GM19468 (cell line): Measurements from ENCODE around the gene CNTN1.

Experiments
- ATAC-seq: cut with Tn5 transposase; IDR thresholded peaks from one replicate; pipeline ENCODE4 v1.9.1; 2021; ENCODE audit warnings: mild to moderate bottlenecking, moderate library complexity, moderate number of reproducible peaks; ENCODE audit not compliant: unreplicated experiment; ENCODE audit errors: extremely low read depth

The CNTN1 gene

DNA sequence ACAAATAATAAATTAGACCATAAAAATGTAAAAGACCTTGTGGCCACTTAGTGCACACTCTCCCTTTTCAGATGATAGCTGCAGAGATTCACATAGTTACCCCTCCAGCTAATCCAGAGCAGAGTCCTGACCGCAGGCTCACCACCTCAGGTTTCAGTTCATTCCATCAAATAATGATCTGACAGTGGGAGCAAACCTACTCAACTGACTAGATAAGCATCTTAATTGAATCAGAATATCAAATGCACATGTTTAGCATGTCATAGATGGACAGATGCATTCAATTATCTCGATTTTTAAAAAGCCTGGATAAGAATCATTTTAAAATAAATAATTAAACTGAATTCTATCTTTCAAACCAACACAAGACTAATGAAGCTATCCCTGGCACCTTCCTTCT is 253.5 kb downstream of the CNTN1 start:
- no peak for ATAC-seq

DNA sequence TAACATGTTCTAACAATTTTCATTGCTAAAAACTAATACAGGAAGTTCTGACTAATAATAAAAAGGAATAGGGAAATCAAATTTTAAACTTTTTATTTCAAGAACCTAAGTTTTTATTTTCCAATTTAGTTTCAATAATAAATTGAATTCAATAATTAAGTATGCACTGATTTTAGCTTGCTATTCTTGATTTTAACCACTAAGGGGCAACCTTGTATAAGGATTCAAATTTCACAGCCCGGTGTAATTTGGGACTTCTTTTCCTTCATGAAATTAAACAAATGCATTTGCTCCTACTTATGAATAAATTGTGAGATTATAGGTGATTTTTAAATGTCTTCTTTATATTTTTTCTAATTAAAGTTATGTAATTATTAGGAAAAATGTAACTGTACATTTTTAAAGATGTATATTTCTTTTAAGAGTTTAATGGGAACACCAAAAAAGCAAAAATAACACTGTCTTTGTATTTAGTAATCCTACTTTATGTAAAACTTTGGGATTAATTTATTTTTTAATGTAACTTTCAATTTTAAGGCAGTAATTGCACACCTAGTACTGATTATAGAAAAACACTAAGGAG is 254.5 kb downstream of the CNTN1 start:
- ATAC-seq: no peak

DNA sequence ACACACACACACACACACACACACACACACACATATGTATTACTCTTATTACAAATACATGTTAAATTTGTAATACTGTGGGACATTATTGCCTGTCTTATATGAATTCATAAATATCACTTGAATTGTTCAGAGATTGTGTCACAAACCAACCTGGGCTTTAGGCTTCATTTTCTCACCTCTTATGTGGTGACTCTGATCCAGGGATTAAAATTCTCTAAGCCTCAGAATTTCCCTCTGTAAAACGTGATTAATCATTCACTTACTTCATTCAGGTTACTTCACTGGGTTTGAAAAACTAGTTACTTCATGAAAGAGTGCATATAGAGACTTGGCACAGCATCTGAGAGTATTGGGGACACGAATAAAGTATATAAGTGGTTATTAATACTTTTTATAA is 255.6 kb downstream of the CNTN1 start:
- no peak for ATAC-seq

DNA sequence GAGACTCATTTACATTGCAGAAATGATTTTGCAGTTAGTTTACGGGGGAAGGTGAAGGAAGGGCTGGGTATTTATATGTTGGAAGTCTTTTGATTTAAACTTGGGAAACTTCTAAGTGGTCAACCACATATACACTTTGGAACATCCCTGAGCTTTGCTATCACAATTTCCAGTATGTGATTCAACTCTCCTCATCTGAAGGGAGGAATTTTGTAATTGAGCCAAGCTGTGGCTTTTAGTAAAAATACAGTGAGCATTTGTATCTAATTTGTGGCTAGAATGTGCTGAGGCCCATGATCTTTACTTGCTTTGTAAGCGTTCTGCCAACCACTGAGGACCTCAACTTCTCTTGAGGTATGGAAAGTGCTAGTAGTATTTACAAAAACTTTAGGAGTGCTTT is 260.8 kb downstream of the CNTN1 start:
- no peak for ATAC-seq

DNA sequence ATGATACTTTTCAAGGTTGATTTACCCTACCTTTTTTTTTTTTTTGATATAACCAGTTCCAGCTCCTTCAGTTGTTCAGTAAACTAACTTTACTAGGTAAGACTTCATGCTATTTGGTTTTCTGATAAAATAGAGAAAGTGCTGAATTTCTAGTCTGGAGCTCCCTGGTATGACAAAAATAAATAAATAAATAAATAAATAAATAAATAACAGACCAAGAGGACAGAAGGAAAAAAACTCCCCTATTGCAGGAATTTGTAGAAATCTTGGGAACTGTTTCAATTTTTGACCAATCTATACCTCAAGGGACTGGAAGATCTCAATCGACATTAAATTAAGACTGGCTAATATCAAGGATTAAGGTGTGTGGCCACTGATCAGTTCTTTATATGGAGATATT is 265.2 kb downstream of the CNTN1 start:
- ATAC-seq: no peak

DNA sequence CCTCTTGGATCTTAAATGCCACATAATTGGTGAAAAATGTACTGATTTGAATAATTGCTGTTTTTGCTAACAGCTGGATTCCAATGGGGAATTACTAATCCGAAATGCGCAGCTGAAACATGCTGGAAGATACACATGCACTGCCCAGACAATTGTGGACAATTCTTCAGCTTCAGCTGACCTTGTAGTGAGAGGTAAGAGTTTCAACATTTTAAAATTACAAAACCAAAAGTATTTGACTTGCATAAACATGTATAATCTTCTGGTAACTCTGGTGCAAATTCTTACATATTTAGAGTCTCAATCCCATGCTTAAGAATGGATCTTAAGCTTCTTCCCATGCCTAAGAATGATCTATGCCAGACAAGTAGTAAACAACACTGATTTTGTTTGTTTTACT is 266.8 kb downstream of the CNTN1 start:
- ATAC-seq: no peak

DNA sequence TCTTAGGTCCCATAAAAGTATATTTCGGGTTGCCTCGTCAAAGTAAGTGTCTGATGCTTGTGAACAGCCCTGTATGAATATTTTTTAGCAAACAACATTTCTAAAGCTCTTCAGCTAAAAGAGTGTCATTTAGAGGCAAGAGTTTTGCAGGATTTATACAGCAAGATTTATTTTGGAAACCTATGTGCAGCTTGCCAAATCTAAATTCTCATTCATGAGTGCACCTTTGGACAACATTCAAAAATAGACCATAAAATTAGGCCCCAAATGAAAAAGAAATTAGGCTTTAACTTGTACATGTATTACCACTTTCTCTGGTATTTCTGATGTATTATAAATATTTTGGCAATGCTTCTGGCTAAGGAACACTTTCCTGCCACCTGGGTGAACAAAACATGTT is 271.5 kb downstream of the CNTN1 start:
- ATAC-seq: no peak

DNA sequence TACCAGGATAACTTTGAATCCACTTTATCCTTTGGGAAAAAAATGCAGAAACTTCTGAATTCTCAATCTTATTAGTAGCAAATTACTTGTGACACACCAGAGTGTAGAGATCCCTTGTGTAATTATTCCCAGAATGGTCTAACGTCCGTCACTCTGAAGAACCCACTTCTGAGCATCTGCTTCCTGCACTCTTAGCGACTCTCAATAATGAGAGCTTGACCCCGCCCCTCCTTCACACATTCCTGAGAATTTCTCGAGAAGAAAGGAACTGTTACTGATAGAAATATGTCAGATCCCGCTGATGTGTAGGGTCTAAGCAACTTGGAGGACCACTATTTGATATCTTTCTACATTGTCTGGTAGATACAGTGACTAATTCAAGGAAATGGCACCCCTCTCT is 277.6 kb downstream of the CNTN1 start:
- ATAC-seq: no peak

DNA sequence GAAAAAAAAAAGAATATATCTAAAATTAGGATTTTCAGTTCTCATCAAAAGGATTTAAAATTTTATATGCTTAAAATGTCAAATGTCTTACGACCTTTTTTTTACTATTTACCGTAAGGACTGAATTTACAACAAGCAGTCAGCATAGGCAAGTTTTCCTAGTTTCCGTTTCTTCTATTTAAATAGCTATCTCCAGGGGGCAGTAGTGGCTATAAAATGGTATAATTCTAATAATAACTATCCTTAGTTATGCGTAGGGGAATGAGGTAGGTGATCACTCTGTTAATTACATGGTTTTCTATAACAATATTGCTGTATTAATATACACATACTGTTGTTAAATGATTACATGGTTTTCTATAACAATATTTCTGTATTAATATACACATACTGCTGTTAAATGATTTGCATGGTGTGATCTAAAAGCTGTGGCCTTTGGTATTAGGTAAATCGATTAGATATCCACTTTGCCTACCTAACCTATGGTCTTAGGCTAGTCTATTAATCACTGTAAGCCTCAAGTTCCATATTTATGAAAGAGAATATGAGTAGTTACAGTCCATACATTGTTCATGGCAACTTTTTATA is 278.2 kb downstream of the CNTN1 start:
- no peak for ATAC-seq

DNA sequence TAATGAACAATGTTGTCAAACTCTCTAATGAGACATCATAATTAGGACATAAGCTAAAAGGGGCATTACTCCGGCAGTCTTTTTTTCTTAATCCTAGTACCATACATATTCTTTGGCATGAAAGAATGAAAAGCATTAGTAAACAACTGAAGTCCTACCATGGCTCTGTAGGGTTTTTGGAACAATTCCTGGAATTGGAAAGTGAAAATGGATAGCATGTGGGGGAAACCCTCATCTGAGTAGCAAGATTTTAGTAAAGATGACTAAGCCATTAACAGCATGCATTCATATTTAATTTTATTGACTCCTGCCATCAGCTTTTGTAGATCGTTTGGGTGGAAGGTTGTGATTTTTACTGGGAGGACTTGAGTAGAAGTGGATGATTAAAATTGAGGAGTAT is 279.7 kb downstream of the CNTN1 start:
- no peak for ATAC-seq

DNA sequence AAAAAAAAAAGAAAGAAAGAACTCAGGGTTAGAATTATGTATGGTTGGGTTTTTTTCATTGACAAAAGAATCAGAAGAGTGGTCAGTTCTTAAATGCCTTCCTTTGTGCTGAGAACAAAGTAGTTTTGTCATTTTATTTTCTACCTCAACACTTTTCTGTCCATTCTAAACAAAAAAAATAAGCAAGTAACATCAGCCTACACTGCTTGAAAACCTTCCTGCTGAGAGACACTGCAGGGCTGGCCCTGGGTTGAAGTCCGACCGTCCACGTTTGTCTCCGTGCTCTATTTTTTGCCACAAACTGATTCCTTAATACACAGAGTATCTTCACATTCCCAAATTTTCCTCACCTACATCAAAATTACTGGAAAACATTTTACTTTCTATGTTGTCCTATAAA is 284.3 kb downstream of the CNTN1 start:
- ATAC-seq: no peak

DNA sequence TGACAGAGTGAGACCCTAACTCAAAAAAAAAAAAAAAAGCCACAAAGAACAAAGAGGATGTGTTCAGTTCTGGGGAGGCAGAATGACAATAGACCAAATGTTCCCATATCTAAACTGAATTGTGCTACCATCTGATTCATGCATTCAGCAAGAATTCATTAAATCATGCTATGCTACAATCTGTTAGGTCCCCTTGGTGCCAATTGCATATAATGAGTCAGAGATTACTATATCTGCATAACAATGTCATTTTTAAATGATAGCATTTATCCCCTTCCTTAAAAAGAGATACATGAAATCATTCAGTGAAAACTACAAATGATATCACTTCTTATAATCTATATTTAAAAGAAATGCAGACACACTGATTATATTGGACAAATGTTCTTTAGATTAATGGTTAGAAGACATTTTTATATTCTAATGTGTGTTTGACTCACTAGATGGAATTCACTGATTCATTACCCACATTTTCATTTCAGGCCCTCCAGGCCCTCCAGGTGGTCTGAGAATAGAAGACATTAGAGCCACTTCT is 288.3 kb downstream of the CNTN1 start:
- no peak for ATAC-seq

DNA sequence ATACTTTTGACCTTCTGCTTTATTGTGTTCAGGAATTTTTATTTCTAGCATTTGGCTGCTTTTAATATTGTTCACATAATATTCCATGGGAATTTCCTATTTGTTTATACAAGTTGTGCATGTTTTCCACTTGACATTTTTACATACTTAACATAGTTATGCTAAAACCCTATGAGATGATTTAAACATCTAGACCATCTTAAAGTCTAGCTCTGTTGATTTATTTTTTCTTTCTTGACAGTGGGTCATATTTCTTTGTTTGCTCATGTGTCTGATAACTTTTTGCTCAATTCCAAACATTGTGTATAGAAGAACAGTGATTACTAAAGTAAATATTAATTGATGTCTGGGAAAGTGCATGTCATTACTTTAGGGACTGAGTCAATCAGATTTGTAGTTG is 293.8 kb downstream of the CNTN1 start:
- ATAC-seq: no peak

DNA sequence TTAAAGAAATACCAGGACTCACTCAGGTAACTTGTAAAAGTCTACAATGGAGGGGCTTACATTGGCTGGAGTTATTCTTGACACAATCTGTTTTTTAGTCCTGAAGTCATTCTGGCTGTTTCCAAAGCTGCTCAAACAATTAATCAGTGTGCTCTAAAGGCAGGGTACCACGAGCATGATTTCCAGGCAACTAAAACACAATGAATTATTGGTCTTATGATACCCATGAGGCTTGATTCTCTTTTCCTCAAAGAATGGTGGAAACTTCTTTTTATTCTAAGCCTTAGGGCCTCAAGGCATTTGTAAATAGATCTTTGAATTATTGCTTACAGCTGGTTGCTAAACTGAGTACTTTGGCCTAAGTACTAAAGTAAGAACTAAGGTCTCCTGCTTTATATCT is 296.1 kb downstream of the CNTN1 start:
- ATAC-seq: no peak

DNA sequence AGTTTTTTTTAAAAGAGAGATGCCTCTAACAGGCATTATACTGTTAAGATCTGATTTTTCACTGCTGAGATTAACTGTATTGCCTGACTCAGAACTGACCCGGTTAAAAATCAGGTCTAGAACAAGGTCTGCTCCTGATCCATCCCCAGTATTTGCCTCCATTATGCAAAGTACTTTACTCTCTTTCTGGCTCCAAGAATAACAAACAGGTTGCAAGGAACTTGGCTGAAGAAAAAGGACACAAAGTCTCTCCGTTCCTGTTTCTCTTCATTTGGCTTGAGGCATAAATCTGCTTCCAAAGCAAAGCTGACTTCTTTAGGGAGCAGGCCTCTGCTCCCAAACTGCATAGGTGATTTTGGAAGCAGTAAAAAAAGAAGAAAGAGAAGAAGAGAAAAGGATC is 296.6 kb downstream of the CNTN1 start:
- ATAC-seq: no peak

DNA sequence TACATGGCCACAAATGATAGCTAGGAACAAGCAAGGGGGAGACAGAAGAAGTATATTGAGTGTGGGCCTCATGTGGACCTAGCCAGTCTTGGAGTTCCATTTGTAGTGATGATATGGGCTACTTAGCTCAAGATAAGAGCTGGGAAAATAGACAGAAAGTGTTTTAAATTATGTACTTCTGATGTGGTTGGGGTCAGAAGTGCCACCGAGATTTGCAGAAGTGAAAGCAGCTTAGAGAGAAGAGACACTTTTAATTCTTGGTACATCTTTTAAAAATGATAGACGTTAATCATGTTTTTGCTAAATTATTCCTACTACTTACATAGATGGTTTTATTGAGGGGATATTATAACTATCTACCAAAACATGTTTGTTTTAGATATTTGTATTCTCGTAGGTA is 297.5 kb downstream of the CNTN1 start:
- ATAC-seq: no peak

DNA sequence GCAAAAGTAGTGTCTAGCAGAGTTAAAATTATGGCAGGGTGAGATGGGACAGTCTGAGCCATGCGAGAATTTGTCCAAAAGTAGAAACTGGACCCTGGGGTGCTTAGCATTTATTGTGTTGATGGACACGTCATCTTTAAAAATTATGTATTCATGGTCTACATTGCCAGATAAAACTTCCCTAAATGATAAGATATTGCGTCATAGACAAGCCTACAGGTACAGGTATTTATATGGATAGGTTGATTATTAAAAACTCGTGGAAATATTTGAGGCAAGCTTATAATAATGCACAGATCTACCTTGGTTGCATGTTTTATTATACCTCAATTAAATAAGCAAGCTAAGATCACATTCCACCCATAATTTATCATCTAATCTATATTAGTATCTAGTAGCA is 299.9 kb downstream of the CNTN1 start:
- ATAC-seq: no peak

DNA sequence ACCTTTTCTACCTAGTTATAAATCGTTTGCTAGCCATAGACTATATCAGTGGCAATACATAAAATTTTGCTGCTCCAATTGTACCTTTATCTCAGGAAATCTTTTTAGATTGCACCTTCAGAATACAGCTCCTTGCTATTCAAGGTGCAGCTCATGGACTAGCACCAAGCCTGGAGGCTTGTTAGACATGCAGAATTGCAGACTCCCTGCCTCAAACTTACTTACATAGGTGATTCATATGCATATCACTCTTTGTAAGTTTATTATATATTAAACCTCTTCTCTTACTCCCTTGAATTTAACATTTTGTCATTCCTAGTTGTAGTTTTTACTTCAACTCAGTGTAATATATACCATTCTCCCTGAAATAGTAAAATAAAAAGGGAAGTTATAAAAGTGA is 300.4 kb downstream of the CNTN1 start:
- no peak for ATAC-seq

DNA sequence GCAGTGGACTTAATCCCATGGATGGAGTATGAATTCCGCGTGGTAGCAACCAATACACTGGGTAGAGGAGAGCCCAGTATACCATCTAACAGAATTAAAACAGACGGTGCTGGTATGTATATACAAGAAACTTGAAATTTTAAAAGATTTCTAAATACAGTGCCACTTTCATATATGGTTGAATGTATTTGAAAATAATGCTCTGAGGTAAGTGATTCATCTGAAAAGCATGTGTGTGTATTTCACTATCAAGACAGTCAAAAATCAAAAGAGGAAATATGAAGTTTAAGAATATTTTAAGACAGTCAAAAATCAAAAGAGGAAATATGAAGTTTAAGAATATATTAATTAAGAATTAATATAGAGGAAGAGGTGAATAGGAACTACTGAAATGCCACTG is 300.9 kb downstream of the CNTN1 start:
- ATAC-seq: no peak

DNA sequence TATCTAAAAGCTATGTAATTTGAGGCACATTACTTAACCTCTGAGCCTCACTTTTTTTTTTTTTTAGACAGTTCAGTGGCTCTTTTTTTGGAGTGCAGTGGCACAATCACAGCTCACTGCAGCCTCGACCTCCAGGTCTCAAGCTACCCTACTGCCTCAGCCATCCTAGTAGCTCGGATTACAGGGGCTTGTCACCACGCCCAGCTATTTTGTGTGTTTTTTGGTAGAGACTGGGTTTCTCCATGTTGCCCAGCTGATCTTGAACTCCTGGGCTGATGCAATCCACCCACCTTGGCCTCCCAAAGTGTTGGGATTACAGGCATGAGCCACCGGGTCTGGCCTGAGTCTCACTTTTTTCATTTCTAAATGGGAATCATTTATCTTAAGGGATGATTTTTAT is 303.9 kb downstream of the CNTN1 start:
- no peak for ATAC-seq

DNA sequence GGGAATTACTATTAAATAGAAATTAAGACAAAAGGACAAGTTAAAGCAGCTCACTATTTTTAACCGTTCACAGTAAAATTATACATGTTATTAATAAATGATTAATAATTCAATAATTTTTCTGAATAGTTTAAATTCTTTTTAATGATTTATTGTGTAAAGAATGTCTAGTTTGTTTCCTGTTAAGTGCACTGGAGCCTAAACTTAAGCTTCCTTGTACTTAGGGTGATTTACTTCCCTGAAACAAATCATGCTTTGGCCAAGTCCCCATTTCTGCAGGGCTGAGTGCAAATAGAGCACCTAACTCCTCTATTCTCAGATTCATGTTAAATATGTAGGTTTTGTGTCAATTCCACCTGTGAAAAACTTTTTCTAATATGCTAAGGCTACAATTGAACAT is 307.0 kb downstream of the CNTN1 start:
- no peak for ATAC-seq

DNA sequence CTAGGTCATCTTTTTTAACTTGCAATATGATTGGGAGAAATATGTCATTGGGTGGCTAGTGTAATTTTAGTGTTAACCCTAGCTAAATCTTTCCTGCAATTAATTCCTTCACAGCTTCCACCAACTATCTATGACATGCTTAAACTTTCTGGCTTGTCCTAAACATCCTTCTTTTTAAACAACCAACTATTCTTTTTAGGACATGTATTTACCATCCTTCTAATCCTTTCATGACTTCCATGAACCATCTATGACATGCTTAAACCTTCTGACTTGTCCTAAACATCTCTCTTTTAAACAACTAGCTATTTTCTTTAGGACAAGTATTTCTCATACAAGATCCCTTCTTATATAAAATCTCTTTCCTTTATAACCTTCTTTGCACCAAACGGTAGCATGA is 316.2 kb downstream of the CNTN1 start:
- no peak for ATAC-seq
